ENCODE data around the gene EXOC4.
"Not testable (repeated sequence)": the region's sequence is repeated elsewhere in the genome, so short reads cannot be mapped to it uniquely, and the experiment has no call there.

EXOC4 gene

GRCh38 chr7:133313575-133313974 lies 60.7 kb downstream of the EXOC4 start:
- no peak for DNase-seq (ENCODE audit: low read depth in 1 of 2, low spot score in 1 of 2)

GRCh38 chr7:133314084-133314483 lies 61.2 kb downstream of the EXOC4 start:
- DNase-seq (ENCODE audit: low read depth in 1 of 2, low spot score in 1 of 2), result no peak

GRCh38 chr7:133315332-133316040 lies 62.6 kb downstream of the EXOC4 start:
- DNase-seq (ENCODE audit: low read depth in 1 of 2, low spot score in 1 of 2), result no peak

GRCh38 chr7:133319842-133320241 lies 67.0 kb downstream of the EXOC4 start:
- no peak for DNase-seq (ENCODE audit: low read depth in 1 of 2, low spot score in 1 of 2)

- no peak for DNase-seq (ENCODE audit: low read depth in 1 of 2, low spot score in 1 of 2)
These were observed 68.0 kb downstream of the EXOC4 start for GRCh38 chr7:133320891-133321290.

GRCh38 chr7:133321366-133321765 lies 68.5 kb downstream of the EXOC4 start:
- DNase-seq (ENCODE audit: low read depth in 1 of 2, low spot score in 1 of 2), result not testable (repeated sequence)

- not testable (repeated sequence) for DNase-seq (ENCODE audit: low read depth in 1 of 2, low spot score in 1 of 2)
These were observed 73.9 kb downstream of the EXOC4 start for GRCh38 chr7:133326745-133327144.

- not testable (repeated sequence) for DNase-seq (ENCODE audit: low read depth in 1 of 2, low spot score in 1 of 2)
These were observed 75.1 kb downstream of the EXOC4 start for GRCh38 chr7:133328021-133328420.

GRCh38 chr7:133330085-133330484 lies 77.2 kb downstream of the EXOC4 start:
- DNase-seq (ENCODE audit: low read depth in 1 of 2, low spot score in 1 of 2), result no peak

- DNase-seq (ENCODE audit: low read depth in 1 of 2, low spot score in 1 of 2), result no peak
These were observed 79.0 kb downstream of the EXOC4 start for GRCh38 chr7:133331861-133332260.

- DNase-seq (ENCODE audit: low read depth in 1 of 2, low spot score in 1 of 2), result no peak
These were observed 86.9 kb downstream of the EXOC4 start for GRCh38 chr7:133339772-133340171.

- DNase-seq (ENCODE audit: low read depth in 1 of 2, low spot score in 1 of 2), result no peak
These were observed 91.4 kb downstream of the EXOC4 start for GRCh38 chr7:133344275-133344674.

- DNase-seq (ENCODE audit: low read depth in 1 of 2, low spot score in 1 of 2), result no peak
These were observed 93.0 kb downstream of the EXOC4 start for GRCh38 chr7:133345690-133346421.

GRCh38 chr7:133348250-133348649 lies 95.4 kb downstream of the EXOC4 start:
- DNase-seq (ENCODE audit: low read depth in 1 of 2, low spot score in 1 of 2), result no peak

- DNase-seq (ENCODE audit: low read depth in 1 of 2, low spot score in 1 of 2), result no peak
These were observed 96.2 kb downstream of the EXOC4 start for GRCh38 chr7:133349101-133349500.

- no peak for DNase-seq (ENCODE audit: low read depth in 1 of 2, low spot score in 1 of 2)
These were observed 99.6 kb downstream of the EXOC4 start for GRCh38 chr7:133352430-133352829.

- DNase-seq (ENCODE audit: low read depth in 1 of 2, low spot score in 1 of 2), result no peak
These were observed 100.9 kb downstream of the EXOC4 start for GRCh38 chr7:133353775-133354174.

- no peak for DNase-seq (ENCODE audit: low read depth in 1 of 2, low spot score in 1 of 2)
These were observed 101.9 kb downstream of the EXOC4 start for GRCh38 chr7:133354546-133355324.

- no peak for DNase-seq (ENCODE audit: low read depth in 1 of 2, low spot score in 1 of 2)
These were observed 102.4 kb downstream of the EXOC4 start for GRCh38 chr7:133355325-133355708.

- no peak for DNase-seq (ENCODE audit: low read depth in 1 of 2, low spot score in 1 of 2)
These were observed 102.9 kb downstream of the EXOC4 start for GRCh38 chr7:133355822-133356221.

- DNase-seq (ENCODE audit: low read depth in 1 of 2, low spot score in 1 of 2), result no peak
These were observed 105.8 kb downstream of the EXOC4 start for GRCh38 chr7:133358708-133359107.

GRCh38 chr7:133359449-133359848 lies 106.6 kb downstream of the EXOC4 start:
- no peak for DNase-seq (ENCODE audit: low read depth in 1 of 2, low spot score in 1 of 2)

Data from activated T-helper 1 cell treated with anti-CD3 and anti-CD28 coated beads, Interleukin-2, amount 50 U/mL, for 16 hours (primary cell).